ENCODE results near the gene ZNG1C.
"Not testable (repeated sequence)": the region's sequence is repeated elsewhere in the genome, so short reads cannot be mapped to it uniquely, and the experiment has no call there.

DNA sequence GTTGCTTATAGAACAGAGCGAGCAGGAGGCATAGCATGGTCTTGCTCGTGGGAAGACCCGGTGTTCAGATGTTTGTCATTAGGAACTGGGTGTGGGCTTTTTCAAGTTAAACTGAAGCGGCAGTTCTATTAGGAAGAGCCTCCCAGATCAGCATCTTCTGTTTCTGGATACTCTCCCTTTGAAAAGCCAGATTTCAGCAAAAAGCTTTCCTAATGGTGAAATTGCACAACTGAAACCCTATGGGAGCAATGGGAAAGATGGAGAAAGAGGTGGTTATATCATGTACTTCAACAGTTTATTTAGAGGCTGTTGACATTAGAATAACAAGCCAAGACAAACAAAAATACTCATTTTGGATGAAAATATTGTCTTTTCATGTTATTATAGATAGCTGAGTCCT is 102.2 kb downstream of the ZNG1C start:
- not testable (repeated sequence) for TF ChIP-seq CTCF, POLR2A (IDR thresholded peaks at IDR 0.05)
